Tibial artery (tissue), 4 donors: ENCODE measurements around the gene FCRLA.

ENCODE experiments used
- DNase-seq, 2 donors: peaks; one replicate each; pipeline ENCODE4 v3.0.0-alpha.2; 2019
- H3K27ac ChIP-seq, 2 donors: fragments of 200-600 bp; sonication (generic) in 1 of 2; 1 replicate in 1 of 2; 2 replicates in 1 of 2; pipeline ENCODE4 v1.5.1; 2018 to 2019; ENCODE audit warnings: mild to moderate bottlenecking in 1 of 2
- H3K27me3 ChIP-seq, 2 donors: fragments of 200-600 bp; sonication (generic) in 1 of 2; one replicate each; pipeline versions ENCODE4 v1.5.1 to v1.6.0; 2016 to 2019
- H3K36me3 ChIP-seq, 3 donors: fragments of 200-600 bp; sonication (generic) in 2 of 3; one replicate each; pipeline ENCODE4 v1.5.1; 2016 to 2019; ENCODE audit warnings: mild to moderate bottlenecking in 2 of 3
- H3K4me1 ChIP-seq, 4 donors: fragments of 200-600 bp; sonication (generic) in 2 of 4; 1 replicate in 3 of 4; 2 replicates in 1 of 4; pipeline ENCODE4 v1.5.1; 2016 to 2019
- H3K4me3 ChIP-seq, 2 donors: fragments of 200-600 bp; sonication (generic) in 1 of 2; 1 replicate in 1 of 2; 2 replicates in 1 of 2; pipeline ENCODE4 v1.5.1; 2018 to 2019; ENCODE audit warnings: mild to moderate bottlenecking in 2 of 2
- H3K9me3 ChIP-seq, 3 donors: fragments of 200-600 bp; sonication (generic) in 1 of 3; one replicate each; pipeline ENCODE4 v1.5.1; 2016 to 2019
- intact Hi-C: fragments of 100-400 bp; cut with DNase I; formaldehyde crosslinking; loops from one replicate; pipeline ENCODE4 v1.15.0; 2023; ENCODE audit warnings: low total_unique reads
- TF ChIP-seq, protein P1 (sequence below), 2 experiments: fragments of 200-600 bp in 1 of 2; fragments of 450-650 bp in 1 of 2; IDR thresholded peaks; one replicate each; pipeline ENCODE4 v1.5.1; 2017 to 2019; ENCODE audit warnings: antibody characterized with exemption in 2 of 2, mild to moderate bottlenecking in 1 of 2, moderate library complexity in 1 of 2

The FCRLA gene

GRCh38 chr1:161747801-161748200 lies 40.8 kb downstream of the FCRLA start:
- Histone ChIP-seq H3K36me3 (peaks cover 6 to 10% (median 10%) of the 10 kb centered on the region in 3 donors), H3K4me1 (peaks cover 10 to 14% (median 11%) of the 10 kb centered on the region in 4 donors), H3K27me3 (peaks cover 0 to 6% of the 10 kb centered on the region in 2 donors), H3K27ac (no peak overlapping the region), H3K4me3 (no peak overlapping the region), H3K9me3 (no peaks in the 10 kb centered on the region)
- DNase-seq = no peak
- intact Hi-C loops = loop anchor here (10.0 kb wide), 1 partner anchor 263 kb away; no protein-coding TSS in a partner anchor
- TF ChIP-seq, protein P1, sequence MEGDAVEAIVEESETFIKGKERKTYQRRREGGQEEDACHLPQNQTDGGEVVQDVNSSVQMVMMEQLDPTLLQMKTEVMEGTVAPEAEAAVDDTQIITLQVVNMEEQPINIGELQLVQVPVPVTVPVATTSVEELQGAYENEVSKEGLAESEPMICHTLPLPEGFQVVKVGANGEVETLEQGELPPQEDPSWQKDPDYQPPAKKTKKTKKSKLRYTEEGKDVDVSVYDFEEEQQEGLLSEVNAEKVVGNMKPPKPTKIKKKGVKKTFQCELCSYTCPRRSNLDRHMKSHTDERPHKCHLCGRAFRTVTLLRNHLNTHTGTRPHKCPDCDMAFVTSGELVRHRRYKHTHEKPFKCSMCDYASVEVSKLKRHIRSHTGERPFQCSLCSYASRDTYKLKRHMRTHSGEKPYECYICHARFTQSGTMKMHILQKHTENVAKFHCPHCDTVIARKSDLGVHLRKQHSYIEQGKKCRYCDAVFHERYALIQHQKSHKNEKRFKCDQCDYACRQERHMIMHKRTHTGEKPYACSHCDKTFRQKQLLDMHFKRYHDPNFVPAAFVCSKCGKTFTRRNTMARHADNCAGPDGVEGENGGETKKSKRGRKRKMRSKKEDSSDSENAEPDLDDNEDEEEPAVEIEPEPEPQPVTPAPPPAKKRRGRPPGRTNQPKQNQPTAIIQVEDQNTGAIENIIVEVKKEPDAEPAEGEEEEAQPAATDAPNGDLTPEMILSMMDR (IDR thresholded peaks at IDR 0.05) = no peak

GRCh38 chr1:161749509-161750407 lies 42.7 kb downstream of the FCRLA start, which contains the start of gene DUSP12:
Gene DUSP12 (plus strand): TSS chr1:161749786. CDS start chr1:161749802, 16 bp downstream.
- intact Hi-C loops = loop anchor here (10.0 kb wide), 1 partner anchor 265 kb away; no protein-coding TSS in a partner anchor
- H3K27ac ChIP-seq = peak within 1 kb of the TSS; percentile 78
- DNase-seq = peak; percentile 95 to 96

DNA sequence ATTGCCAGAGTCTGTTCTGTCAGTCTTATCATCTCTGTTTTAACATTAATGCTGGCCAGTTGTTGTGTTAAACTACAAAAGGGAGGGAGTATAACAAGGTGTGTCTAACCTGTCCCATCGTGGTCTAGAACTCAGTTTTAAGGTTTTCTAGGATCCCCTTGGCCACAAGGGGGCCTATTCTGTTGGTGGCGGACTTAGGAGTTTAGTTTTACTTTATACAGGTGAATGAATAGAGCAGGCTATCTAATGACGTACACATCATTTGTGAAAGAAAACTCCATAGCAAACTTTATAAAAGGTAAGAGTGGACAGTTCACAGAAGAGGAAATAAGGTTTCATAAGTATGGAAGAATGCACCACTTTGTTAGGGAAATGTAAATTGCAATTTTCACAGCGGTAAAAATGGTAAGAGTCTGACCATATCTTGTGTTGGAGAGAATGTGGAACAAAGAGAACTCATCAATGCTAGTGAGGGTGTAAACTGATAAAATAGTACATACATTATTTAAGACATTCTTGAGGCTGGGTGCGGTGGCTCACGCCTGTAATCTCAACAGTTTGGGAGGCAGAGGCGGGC lies 56.6 kb downstream of the FCRLA start:
- Histone ChIP-seq H3K27me3 (no peaks in the 10 kb centered on the region), H3K27ac (no peak overlapping the region), H3K4me3 (no peak overlapping the region), H3K36me3 (peaks cover 9 to 16% (median 10%) of the 10 kb centered on the region in 3 donors), H3K4me1 (peaks cover 0 to 26% (median 17%) of the 10 kb centered on the region in 4 donors), H3K9me3 (no peaks in the 10 kb centered on the region)
- intact Hi-C loops = no loop called here
- TF ChIP-seq, protein P1 (IDR thresholded peaks at IDR 0.05) = no peak
- DNase-seq = no peak

More at GRCh38 chr1:161749509-161750407, 42.7 kb downstream of the FCRLA start, which contains the start of gene DUSP12:
- Histone ChIP-seq H3K4me1 (peaks cover 10 to 14% (median 11%) of the 10 kb centered on the region in 4 donors), H3K27me3 (peaks cover 0 to 6% of the 10 kb centered on the region in 2 donors), H3K36me3 (peaks cover 18 to 29% (median 29%) of the 10 kb centered on the region in 3 donors), H3K9me3 (no peaks in the 10 kb centered on the region), H3K4me3 (peak within 1 kb of the TSS; percentile 71 to 73)
- TF ChIP-seq, protein P1 (IDR thresholded peaks at IDR 0.05) = peak in 1 of 2 experiments; percentile 6
